ENCODE data around the gene PSEN2. TPM values are rescaled to one million over a fixed set of nuclear protein-coding genes. Genes with fewer than 3 reads are reported as not detected.

Gene PSEN2
- total and polyA plus RNA-seq, 9 of the 15 experiments (the other 6 are each of a cell fraction or from before 2014, with no cell fraction given): 2.3 to 21.5 (median 13.7) TPM

DNA sequence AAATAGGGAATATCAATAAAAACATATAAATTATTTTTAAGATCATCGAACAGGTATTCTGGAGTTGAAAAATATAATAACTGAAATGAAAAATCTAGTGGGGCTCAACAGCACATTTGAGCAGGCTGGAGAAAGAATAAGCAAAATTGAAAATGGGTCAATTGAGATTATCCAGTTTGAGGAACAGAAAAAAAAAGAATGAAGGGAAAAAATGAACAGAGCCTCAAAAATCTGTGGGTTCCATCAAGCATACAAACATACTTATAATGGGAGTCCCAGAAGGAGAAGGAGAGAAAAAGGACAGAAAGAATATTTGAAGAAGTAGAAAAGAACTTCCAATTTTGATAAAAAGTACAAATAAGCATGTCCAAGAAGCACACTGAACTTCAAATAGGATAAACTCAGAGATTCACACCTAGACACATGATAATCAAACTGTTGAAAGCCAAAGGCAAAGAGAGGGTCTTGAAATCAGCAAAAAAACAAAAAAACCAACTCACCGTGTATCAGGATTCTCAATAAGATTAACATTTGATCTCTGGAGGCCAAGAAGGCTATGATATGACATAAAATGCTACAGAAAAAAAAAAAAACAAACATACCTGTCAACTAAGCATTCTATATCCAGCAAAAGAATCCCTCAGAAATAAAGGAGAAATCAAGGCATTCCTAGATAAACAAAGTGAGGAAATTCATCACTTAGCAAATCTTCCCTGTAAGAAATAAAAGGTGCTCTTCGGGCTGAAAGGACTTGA lies 64.2 kb downstream of the PSEN2 start (continued):
- TF ChIP-seq STAT6 (CRISPR knock-in tag; IDR thresholded peaks at IDR 0.05): no peak
- TF ChIP-seq NBN (IDR thresholded peaks at IDR 0.05; ENCODE audit: low read depth): no peak
- no peak for TF ChIP-seq MCM7 (IDR thresholded peaks at IDR 0.05)
- no peak for TF ChIP-seq ZNF717 (CRISPR knock-in tag; IDR thresholded peaks at IDR 0.05)
- TF ChIP-seq, protein P1, sequence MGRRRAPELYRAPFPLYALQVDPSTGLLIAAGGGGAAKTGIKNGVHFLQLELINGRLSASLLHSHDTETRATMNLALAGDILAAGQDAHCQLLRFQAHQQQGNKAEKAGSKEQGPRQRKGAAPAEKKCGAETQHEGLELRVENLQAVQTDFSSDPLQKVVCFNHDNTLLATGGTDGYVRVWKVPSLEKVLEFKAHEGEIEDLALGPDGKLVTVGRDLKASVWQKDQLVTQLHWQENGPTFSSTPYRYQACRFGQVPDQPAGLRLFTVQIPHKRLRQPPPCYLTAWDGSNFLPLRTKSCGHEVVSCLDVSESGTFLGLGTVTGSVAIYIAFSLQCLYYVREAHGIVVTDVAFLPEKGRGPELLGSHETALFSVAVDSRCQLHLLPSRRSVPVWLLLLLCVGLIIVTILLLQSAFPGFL (CRISPR knock-in tag; IDR thresholded peaks at IDR 0.05): no peak
- no peak for TF ChIP-seq GATA2 (CRISPR knock-in tag; IDR thresholded peaks at IDR 0.05)
- no peak for TF ChIP-seq ZNF644 (tag; IDR thresholded peaks at IDR 0.05; ENCODE audit: low read depth)
- TF ChIP-seq PCBP2 (IDR thresholded peaks at IDR 0.05; ENCODE audit: low read depth, low read length, poor library complexity, severe bottlenecking): no peak
- no peak for TF ChIP-seq MCM3 (IDR thresholded peaks at IDR 0.05)
